ENCODE results near the gene MEX3B.

DNA sequence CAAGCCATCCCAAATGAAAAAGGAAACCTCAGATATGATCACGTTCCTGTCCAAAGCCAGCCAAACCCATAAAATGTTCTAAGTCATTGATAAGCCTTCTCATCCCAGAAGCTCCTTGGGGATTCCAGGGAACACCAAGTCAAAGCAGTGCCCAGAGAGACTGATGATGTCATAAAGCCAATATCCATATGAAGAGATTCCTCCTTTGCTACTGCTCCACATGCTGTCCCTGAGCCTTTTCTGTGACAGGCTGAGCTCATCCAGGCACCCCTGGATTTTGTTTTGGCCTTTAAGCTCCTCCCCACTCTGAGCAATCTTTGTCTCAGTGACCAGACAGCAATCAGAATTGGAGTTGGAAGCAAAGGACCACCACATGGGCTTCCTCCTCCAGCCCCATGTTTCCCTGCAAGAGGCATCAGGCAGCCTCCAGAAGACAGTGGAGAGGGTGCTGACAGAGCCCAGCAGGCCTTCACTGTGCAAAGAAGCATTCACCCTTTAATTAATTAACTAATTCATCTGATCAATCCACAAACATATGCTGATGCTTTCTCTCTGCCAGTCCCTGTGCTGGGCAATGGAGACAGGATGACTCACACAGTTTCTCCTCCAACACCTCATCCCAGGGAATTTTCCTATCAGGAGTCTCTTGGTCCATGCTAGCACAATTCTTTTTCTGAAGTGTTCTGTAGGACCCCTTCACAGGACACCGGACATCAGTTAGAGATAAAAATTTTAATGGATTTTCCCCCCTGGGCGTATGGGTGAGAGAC lies 25.0 kb downstream of the MEX3B start:
- TF ChIP-seq, protein P1, sequence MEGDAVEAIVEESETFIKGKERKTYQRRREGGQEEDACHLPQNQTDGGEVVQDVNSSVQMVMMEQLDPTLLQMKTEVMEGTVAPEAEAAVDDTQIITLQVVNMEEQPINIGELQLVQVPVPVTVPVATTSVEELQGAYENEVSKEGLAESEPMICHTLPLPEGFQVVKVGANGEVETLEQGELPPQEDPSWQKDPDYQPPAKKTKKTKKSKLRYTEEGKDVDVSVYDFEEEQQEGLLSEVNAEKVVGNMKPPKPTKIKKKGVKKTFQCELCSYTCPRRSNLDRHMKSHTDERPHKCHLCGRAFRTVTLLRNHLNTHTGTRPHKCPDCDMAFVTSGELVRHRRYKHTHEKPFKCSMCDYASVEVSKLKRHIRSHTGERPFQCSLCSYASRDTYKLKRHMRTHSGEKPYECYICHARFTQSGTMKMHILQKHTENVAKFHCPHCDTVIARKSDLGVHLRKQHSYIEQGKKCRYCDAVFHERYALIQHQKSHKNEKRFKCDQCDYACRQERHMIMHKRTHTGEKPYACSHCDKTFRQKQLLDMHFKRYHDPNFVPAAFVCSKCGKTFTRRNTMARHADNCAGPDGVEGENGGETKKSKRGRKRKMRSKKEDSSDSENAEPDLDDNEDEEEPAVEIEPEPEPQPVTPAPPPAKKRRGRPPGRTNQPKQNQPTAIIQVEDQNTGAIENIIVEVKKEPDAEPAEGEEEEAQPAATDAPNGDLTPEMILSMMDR (IDR thresholded peaks at IDR 0.05; ENCODE audit: low read length): no peak
- no peak for TF ChIP-seq EZH2 (IDR thresholded peaks at IDR 0.05; ENCODE audit: borderline replicate concordance, low read length)

Data from OCI-LY1 (cell line).